Sigmoid colon (tissue), 7 donors: Measurements from ENCODE around the gene NETO2. TPM values are rescaled to one million over a fixed set of nuclear protein-coding genes. Genes with fewer than 3 reads are reported as not detected.
"Not testable (repeated sequence)": the region's sequence is repeated elsewhere in the genome, so short reads cannot be mapped to it uniquely, and the experiment has no call there.

ENCODE experiments used
- DNase-seq: peaks from one replicate; pipeline ENCODE4 v3.0.0-alpha.2; 2019
- H3K27ac ChIP-seq, 4 donors: fragments of 200-600 bp; sonication (generic); one replicate each; pipeline ENCODE4 v1.5.1; 2016 to 2019; ENCODE audit warnings: mild to moderate bottlenecking in 1 of 4
- H3K27me3 ChIP-seq, 3 donors: fragments of 200-600 bp; sonication (generic); one replicate each; pipeline ENCODE4 v1.5.1; 2019; ENCODE audit warnings: mild to moderate bottlenecking in 1 of 3
- H3K36me3 ChIP-seq, 4 donors: fragments of 200-600 bp; sonication (generic); one replicate each; pipeline ENCODE4 v1.5.1; 2016 to 2019
- H3K4me1 ChIP-seq, 4 donors: fragments of 200-600 bp; sonication (generic); one replicate each; pipeline ENCODE4 v1.5.1; 2017 to 2019
- H3K4me3 ChIP-seq, 4 donors: fragments of 200-600 bp; sonication (generic); one replicate each; pipeline ENCODE4 v1.5.1; 2017 to 2019; ENCODE audit warnings: mild to moderate bottlenecking in 2 of 4, moderate library complexity in 1 of 4
- H3K9me3 ChIP-seq, 4 donors: fragments of 200-600 bp in 3 of 4; sonication (generic) in 3 of 4; one replicate each; pipeline versions ENCODE4 v1.5.1 to v1.6.1; 2013 to 2019
- EP300 ChIP-seq, 4 donors: sonication (generic); formaldehyde crosslinking; IDR thresholded peaks; one replicate each; pipeline ENCODE4 v1.6.1; 2017; ENCODE audit warnings: antibody characterized with exemption in 4 of 4
- POLR2A ChIP-seq, 2 donors: fragments of 450-650 bp; IDR thresholded peaks; one replicate each; pipeline ENCODE4 v1.6.1; 2016; ENCODE audit warnings: antibody characterized with exemption in 2 of 2, mild to moderate bottlenecking in 2 of 2, moderate library complexity in 2 of 2
- POLR2AphosphoS5 ChIP-seq, 4 donors: sonication (generic); formaldehyde crosslinking; IDR thresholded peaks; one replicate each; pipeline ENCODE4 v1.6.1; 2017; ENCODE audit warnings: antibody characterized with exemption in 4 of 4
- WGBS, 2 donors: extraction: QIAGEN DNeasy Blood & Tissue Kit; methylation state at CpG; one replicate each; pipeline ENCODE4 v1.1.7; 2013; 5-methylcytosine and 5-hydroxymethylcytosine counted together
- intact Hi-C: fragments of 100-400 bp; cut with DNase I; formaldehyde crosslinking; loops from one replicate; pipeline ENCODE4 v1.15.1; 2023
- polyA plus RNA-seq, 3 donors: library from polyadenylated mRNA; stranded (reverse); fragments of 200-250 nt; gene quantifications; one replicate each; pipeline ENCODE4 v1.2.3, GENCODE V29; 2013
- total RNA-seq, 4 donors: library from RNA; depleted of rRNA; stranded (reverse); fragments of >200 nt; gene quantifications; one replicate each; pipeline ENCODE4 v1.1.0, GENCODE V29; 2016
- TF ChIP-seq, protein P1 (sequence below), 4 experiments: fragments of 450-650 bp in 3 of 4; fragments of 200-600 bp in 1 of 4; IDR thresholded peaks; one replicate each; pipeline ENCODE4 v1.5.1; 2016 to 2019; ENCODE audit warnings: antibody characterized with exemption in 4 of 4, mild to moderate bottlenecking in 3 of 4, moderate library complexity in 2 of 4
- donor health status: healthy with polysubstance abuse.
- donor health status: Bipolar disorder and iron deficiency.
- donor health status: healthy.

NETO2 gene
- total and polyA plus RNA-seq, 7 donors: 0.28 to 7.1 (median 0.95) TPM

DNA sequence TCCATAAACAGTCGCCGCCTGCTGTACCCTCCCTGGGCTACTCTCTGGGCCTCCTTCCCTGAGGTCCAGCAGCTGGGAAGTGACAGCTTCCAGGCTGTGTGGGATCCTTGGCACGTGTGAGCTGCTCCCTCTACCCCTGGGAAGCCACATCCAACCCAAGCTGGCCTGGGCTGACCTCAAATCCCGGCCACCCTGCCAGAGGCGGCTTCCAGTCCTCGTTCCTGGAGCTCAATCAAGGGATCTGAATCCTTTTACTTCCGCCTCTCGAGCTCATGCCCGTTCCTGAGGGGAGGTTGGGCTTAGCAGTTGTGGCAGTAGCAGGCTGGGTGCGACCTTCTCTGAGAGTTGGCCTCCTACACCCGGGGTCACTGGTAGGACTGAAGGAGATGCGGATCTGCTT, 82.5 kb downstream of the NETO2 start:
- no peak overlapping the region for H3K4me3 ChIP-seq
- intact Hi-C loops: no loop called here
- no peaks in the 10 kb centered on the region for H3K4me1 ChIP-seq
- TF ChIP-seq POLR2A (IDR thresholded peaks at IDR 0.05) (no peak), EP300 (IDR thresholded peaks at IDR 0.05) (no peak)
- no peaks in the 10 kb centered on the region for H3K9me3 ChIP-seq
- H3K36me3 ChIP-seq: no peaks in the 10 kb centered on the region
- peak; percentile 46 for DNase-seq
- H3K27me3 ChIP-seq: no peaks in the 10 kb centered on the region
- WGBS, 2 donors: 88 to 92% methylated on average over 12 of the region's 12 CpGs
- no peak overlapping the region for H3K27ac ChIP-seq

DNA sequence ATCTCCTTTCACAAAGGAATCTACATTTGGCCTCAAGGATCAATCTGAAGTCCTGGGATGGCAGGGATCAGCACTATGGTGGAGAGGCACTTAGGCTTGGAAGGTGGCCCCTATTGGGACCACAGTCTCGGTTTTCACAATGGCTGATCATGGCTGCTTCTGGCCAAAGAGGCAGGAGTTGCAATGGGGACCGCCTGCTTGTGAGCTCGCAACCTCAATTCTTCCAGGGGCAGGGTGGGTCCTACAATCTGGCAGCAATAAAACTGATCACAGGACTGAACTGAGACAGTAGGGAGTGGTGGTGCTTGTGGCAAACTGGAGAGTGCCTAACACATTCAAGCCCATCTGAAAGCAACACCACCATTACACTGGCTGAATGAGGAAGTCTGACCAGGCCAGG, 83.1 kb downstream of the NETO2 start:
- 94 to 97% methylated on average over 3 of the region's 3 CpGs for WGBS, 2 donors
- no peaks in the 10 kb centered on the region for H3K9me3 ChIP-seq
- no peaks in the 10 kb centered on the region for H3K27me3 ChIP-seq
- no peaks in the 10 kb centered on the region for H3K36me3 ChIP-seq
- H3K27ac ChIP-seq: no peak overlapping the region
- DNase-seq: peak; percentile 21
- no peak overlapping the region for H3K4me3 ChIP-seq
- TF ChIP-seq, protein P1, sequence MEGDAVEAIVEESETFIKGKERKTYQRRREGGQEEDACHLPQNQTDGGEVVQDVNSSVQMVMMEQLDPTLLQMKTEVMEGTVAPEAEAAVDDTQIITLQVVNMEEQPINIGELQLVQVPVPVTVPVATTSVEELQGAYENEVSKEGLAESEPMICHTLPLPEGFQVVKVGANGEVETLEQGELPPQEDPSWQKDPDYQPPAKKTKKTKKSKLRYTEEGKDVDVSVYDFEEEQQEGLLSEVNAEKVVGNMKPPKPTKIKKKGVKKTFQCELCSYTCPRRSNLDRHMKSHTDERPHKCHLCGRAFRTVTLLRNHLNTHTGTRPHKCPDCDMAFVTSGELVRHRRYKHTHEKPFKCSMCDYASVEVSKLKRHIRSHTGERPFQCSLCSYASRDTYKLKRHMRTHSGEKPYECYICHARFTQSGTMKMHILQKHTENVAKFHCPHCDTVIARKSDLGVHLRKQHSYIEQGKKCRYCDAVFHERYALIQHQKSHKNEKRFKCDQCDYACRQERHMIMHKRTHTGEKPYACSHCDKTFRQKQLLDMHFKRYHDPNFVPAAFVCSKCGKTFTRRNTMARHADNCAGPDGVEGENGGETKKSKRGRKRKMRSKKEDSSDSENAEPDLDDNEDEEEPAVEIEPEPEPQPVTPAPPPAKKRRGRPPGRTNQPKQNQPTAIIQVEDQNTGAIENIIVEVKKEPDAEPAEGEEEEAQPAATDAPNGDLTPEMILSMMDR (IDR thresholded peaks at IDR 0.05): no peak
- TF ChIP-seq EP300 (IDR thresholded peaks at IDR 0.05) (no peak), POLR2AphosphoS5 (IDR thresholded peaks at IDR 0.05) (no peak)
- intact Hi-C loops: no loop called here
- H3K4me1 ChIP-seq: no peaks in the 10 kb centered on the region

DNA sequence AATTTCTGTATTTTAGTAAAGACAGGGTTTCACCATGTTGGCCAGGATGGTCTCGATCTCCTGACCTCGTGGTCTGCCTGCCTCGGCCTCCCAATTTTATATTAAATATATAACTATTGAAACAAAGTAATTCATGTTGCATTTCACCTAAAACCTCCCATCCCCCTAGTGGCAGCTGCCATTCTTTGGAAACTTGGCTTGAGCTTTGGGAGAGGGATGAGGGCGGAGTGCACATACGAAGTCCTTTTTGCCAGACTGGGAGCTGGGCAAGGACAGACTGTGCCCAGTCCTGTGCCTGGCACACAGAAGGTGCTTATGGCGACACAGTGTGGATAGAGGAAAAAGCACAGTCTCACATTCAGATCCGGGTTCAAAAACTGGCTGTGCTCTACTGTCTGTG, 83.8 kb downstream of the NETO2 start:
- Histone ChIP-seq H3K36me3 (no peaks in the 10 kb centered on the region), H3K27ac (no peak overlapping the region), H3K4me3 (no peak overlapping the region), H3K27me3 (no peaks in the 10 kb centered on the region), H3K9me3 (no peaks in the 10 kb centered on the region), H3K4me1 (no peaks in the 10 kb centered on the region)
- peak; percentile 12 for DNase-seq
- intact Hi-C loops: no loop called here
- TF ChIP-seq POLR2AphosphoS5 (IDR thresholded peaks at IDR 0.05): no peak
- TF ChIP-seq EP300 (IDR thresholded peaks at IDR 0.05): no peak
- TF ChIP-seq, protein P1 (IDR thresholded peaks at IDR 0.05): no peak
- TF ChIP-seq POLR2A (IDR thresholded peaks at IDR 0.05): no peak
- WGBS, 2 donors: 89 to 90% methylated on average over 7 of the region's 7 CpGs

DNA sequence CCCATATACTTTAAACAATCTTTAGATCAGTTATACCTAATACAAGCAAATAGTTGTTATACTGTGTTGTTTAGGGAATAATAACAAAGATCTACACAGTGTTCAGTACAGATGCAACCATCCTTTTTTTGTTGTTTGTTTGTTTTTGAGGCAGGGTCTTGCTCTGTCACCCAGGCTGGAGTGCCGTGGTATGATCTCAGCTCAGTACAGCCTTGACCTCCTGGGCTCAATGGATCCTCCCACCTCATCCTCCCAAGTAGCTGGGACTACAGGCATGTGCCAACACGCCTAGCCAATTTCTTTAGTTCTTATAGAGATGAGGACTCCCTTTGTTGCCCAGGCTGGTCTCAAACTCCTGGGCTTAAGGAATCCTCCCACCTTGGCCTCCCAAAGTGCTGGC, 84.6 kb downstream of the NETO2 start:
- H3K9me3 ChIP-seq, H3K4me3 ChIP-seq, H3K4me1 ChIP-seq, H3K27me3 ChIP-seq, H3K36me3 ChIP-seq, intact Hi-C loops, H3K27ac ChIP-seq: not testable (repeated sequence)
- peak; percentile 7 for DNase-seq
- 57 to 82% methylated on average over 2 of the region's 2 CpGs for WGBS, 2 donors

DNA sequence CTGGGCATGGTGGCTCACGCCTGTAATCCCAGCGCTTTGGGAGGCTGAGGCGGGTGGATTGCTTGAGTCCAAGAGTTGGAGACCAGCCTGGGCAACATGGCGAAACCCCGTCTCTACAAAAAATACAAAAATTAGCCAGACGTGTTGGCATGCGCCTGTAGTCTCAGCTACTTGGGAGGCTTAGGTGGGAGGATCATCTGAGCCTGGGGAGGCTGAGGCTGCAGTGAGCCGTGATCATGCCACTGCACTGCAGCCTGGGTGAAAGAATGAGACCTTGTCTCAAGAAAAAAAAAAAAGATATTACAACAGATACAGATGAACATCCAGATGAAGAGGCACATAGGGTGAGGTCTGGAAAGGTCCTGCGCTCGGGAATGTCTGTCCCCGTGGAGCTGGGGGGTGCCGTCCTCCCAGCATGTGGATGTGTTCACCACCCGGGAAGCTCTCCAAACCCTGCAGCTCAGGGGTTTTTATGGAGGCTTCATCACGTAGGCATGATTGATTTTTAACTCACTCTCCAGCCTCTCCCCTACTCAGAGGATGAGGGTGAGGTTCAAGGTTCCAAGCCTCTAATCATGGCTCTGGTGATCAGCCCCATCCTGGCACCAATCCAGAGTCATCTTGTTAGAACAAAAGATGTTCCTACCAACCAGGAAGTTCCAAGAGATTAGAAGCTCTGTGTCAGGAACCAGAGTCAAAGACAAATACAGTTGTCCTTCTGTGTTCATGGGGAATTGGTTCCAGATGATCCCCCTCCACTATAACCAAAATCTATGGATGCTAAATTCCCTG, 85.3 kb downstream of the NETO2 start:
- WGBS, 2 donors: 59 to 81% methylated on average over 14 of the region's 14 CpGs
- peak; percentile 10 for DNase-seq
- Histone ChIP-seq H3K4me1 (no peaks in the 10 kb centered on the region), H3K4me3 (no peak overlapping the region), H3K36me3 (no peaks in the 10 kb centered on the region), H3K27ac (no peak overlapping the region), H3K9me3 (no peaks in the 10 kb centered on the region), H3K27me3 (no peaks in the 10 kb centered on the region)
- TF ChIP-seq POLR2AphosphoS5 (IDR thresholded peaks at IDR 0.05) (no peak), EP300 (IDR thresholded peaks at IDR 0.05) (no peak), POLR2A (IDR thresholded peaks at IDR 0.05) (no peak)
- TF ChIP-seq, protein P1 (IDR thresholded peaks at IDR 0.05): no peak
- intact Hi-C loops: no loop called here

DNA sequence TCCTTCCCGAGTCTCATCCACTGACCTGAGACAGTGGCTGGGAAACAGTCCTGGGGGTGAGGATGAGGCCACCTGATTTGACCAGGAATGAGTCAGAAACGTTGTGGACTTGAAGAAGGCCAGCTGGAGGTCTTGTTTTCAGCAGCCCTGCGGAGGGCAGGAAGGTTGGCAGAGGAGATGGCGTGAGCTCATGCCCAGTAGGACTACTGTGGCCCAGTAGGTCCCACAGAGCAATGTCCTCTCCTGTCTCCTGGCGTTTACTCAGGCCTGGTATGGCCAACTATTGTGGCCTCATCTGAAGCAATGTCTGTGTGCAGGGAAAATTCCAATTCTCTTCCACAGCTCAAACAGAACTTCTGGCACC, 86.1 kb downstream of the NETO2 start:
- peak; percentile 9 for DNase-seq
- H3K4me3 ChIP-seq: no peak overlapping the region
- TF ChIP-seq POLR2A (IDR thresholded peaks at IDR 0.05) (no peak), EP300 (IDR thresholded peaks at IDR 0.05) (no peak), POLR2AphosphoS5 (IDR thresholded peaks at IDR 0.05) (no peak)
- TF ChIP-seq, protein P1 (IDR thresholded peaks at IDR 0.05): no peak
- H3K36me3 ChIP-seq: no peaks in the 10 kb centered on the region
- 83 to 84% methylated on average over 5 of the region's 5 CpGs for WGBS, 2 donors
- no peaks in the 10 kb centered on the region for H3K4me1 ChIP-seq
- intact Hi-C loops: no loop called here
- H3K9me3 ChIP-seq: no peaks in the 10 kb centered on the region
- H3K27me3 ChIP-seq: no peaks in the 10 kb centered on the region
- H3K27ac ChIP-seq: no peak overlapping the region
